ENCODE measurements around the gene BCL7C. TPM values are rescaled to one million over a fixed set of nuclear protein-coding genes. Genes with fewer than 3 reads are reported as not detected.
A peak's percentile ranks its signal among the peaks of the same experiment; 100 is the strongest.
"Not testable (repeated sequence)": the region's sequence is repeated elsewhere in the genome, so short reads cannot be mapped to it uniquely, and the experiment has no call there.

The BCL7C gene
- polyA plus RNA-seq (ENCODE audit: insufficient read length) = 32.7 TPM

DNA sequence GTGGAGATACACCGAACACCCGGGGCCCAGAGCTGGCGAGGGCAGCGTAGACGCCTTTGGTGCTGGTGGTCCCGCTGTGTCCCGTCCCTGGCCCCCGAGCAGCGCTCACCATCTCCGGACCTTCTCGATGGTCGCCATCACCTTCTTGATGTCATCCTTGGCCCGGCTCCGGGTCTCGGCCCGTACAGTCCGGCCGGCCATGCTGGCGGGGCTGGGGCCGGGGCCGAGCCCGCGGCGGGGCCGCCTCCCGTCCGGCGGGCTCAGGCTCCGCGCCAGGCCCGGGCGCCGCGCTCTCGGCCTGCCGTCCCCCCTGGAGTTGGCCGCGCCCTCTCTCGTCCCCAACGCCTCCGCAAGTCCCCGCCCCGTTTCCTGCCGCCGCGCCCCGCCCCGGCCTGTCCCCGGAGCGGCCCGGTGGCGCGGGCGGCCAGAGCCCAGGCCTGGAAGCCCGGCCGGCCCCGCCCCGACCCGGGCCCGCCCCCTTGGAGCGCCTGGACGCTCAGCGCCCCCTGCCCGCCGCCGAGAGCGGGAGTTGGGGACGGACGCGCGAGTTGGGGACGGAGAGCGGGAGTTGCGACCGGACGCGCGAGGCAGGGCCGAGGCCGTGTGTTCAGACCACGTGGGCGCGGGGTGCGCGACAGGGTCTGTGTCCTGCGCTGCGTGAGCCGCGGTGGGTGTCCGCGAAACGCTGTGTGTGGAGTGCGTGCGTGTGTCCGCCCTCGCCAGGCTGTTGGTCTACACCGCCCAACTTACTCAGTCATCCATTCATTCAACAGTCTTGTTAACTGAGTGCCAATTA is at the start of gene BCL7C:
Gene BCL7C, minus strand, starts transcription at position 334 of the 796 bp plus-strand sequence. Its CDS starts 133 bp downstream, at position 201.
- peak; percentile 89 for DNase-seq

DNA sequence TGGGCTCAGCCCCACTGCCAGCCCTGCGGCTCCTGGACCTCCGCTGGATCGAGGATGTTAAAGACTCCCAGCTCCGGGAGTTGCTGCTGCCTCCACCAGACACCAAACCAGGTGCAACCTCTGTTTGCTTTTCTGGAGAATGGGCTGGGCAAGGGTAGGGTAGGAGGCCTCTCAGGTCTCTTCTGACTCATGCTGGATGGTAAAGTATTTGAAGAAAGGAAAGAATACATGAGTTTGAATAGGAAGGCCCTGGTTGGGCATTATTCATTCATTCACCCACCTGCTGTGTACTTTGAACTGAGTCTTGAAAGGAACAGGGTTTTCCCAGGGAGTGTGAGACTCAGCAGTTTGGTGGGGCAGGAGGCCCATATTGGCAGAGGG is 48.5 kb upstream of the BCL7C start:
- DNase-seq = no peak

DNA sequence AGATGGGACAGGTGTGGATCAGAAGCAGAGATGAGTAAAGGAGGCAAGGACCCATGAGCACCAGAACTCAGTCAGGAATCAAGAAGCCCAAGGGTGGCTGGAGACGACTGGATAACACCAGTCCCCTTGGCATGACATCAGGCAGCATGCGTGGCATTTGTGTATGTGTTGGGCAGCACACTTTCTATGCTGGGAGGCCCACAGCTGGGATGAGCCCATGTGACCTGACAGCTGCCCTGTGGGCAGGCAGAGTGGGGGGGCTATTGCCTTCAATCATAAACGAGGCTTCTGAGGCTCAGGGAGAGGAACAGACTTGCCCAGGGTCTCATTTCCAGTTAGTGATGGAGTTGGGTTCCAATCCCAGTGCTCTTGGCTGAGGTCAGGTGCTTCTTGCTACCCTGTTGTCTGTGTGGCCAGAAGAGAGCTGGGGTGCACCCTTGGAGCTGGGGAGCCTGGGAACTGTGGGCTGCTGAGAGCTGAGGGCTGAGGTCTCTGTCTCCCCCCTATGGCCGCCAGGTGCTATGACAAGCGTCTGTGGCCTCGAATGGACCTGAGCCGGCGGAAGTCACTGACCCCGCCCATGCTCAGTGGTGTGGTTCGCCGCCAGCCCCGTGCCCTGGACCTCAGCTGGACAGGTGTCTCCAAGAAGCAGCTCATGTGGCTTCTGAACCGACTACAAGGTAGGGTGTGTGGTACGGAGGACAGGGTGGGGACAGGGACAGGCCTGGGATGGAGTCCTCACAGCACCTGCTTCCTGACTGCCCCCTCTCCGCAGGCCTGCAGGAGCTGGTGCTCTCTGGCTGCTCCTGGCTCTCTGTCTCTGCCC is 47.9 kb upstream of the BCL7C start:
- DNase-seq = no peak

DNA sequence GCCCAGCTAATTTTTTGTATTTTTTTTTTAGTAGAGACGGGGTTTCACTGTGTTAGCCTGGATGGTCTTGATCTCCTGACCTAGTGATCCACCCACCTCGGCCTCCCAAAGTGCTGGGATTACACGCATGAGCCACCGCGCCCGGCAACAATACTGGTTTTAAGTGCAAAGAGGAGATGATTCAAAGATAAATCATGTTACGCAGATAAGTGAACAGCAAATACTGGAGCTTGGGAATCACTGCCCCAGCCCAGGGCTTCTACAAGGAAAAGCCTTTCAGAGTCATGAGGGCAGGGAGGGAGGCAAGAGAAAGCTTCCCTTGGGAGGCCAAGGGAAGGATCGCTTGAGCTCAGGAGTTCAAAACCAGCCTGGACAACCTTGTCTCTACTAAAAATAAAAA is 45.7 kb upstream of the BCL7C start:
- DNase-seq = not testable (repeated sequence)

DNA sequence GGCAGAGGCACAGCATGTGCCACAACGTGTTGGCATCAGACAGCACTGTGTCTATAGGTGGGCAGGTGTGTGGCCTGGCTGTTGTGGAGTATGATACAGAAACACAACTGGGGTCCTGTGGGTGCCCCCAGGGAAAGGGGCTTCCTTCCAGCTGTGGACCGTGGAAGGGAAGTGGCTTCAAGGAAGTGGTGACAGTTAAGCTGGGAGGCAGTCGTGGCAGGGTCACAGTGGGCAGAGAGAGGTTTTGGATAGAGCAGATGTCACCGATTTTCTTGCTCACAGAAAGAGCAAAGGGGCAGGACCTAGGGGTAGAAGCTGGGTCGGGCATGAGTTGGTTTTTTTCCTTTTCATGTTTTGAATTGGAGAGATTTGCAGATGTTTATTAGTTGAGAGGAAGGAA is 43.8 kb upstream of the BCL7C start:
- no peak for DNase-seq

DNA sequence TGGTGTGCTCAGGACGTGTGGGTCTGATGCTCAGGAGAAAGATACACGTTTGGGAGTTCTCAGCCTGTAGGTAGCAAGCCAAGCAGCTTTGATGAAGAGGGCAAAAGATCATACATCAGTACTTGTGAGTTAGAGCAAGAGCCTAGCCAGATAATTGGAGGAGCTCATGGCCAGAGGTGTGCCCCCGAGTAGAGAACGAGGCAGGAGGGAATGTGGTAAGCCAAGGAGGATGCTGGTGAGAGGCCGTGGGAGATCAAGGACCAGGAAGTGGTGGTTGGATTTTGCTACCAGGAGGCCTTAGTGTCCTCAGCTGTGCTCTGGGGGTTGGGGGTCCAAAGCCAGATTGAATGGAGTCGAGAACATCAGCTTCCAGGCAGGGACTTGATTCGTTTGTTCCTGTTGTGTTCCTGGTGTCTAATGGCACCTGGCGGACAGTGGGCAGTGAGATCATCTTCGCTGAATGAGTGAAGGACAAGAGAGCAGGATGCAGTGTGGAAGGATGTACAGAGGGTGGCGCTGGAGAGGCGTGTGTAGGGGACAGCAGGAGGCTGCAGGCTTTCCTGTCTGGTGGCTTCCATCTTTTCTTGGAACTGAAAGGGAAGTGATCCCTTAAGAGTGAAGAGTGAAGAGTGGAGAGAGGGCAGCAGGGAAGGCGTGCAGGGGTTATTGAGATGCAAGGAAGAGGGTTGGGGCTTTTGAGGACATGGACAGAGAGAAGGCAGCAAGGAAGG is 41.1 kb upstream of the BCL7C start:
- DNase-seq = no peak

DNA sequence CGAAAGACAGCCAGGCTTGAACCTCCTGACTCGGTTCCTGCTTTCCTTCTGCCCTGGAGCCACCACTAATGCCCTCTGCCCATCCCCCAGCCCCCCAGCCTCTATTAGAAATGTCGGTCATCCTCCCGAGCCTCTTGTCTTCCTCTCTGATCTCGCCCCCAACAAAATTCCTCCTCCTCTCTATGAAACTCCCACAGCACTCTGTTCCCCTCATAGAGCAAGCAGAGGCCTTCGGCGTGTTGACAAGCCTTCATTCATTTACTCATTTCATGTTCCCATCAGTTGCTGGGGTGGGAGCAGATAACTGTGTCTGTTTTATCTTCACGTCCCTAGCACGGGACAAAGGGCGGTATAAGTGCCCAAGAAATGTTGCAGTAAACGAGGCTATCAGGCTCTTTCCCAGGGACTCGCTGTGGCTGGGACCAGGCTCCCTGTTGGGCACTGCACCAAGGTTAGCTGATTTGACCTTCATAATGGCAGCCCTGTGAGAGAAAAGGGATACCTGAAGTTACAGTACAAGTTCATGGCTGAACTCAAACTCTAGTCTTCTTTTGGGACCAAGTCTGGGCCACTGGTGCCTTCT is 37.3 kb upstream of the BCL7C start:
- no peak for DNase-seq

DNA sequence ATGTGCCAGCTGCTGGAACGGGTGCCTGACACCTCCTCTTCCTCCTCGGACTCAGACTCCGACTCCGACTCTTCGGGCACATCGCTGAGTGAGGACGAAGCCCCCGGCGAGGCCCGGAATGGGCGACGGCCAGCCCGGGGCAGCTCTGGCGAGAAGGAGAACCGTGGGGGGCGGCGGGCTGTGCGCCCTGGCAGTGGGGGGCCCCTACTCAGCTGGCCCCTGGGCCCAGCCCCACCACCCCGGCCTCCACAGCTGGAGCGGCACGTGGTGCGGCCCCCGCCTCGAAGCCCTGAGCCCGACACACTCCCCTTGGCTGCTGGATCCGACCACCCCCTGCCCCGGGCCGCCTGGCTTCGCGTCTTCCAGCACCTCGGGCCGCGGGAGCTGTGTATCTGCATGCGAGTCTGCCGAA is 36.3 kb upstream of the BCL7C start:
- DNase-seq = no peak

DNA sequence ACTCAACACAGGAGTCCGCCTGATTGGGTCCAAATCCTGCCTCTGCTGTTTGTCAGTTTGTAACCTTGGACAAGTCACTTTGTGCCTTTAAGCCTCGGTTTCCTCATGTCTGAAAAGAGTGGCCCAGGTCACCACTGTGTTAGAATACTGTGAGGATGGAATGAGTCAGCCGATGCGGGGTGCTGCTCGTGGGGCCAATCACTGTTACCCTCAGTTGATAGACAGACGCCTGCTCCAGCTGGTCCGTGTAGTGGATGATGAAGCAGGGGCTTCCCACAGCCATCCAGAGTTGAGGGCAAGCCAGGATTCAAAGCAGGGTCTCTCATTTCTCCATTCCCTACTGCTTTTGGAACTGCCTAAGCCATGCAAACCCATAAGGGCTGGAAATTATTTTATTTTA is 35.3 kb upstream of the BCL7C start:
- DNase-seq = no peak

DNA sequence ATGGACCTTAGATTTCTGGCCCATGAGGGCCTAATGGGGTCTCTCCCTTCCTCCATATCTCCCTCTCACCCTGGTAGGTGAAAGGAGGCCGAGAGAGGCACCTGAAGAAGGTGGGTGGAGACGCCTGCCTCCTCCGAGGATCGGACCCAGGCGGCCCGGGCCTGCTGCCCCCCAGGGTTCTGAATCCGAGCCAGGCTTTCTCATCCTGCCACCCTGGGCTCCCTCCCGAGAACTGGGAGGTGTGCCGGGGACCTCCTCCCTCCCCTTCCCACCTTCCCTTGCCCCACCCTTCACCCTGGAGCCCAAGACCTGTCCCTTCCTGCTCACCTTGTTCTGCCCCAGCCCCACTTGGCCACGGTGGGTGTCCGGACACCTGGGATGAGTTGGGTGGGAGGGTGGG is 34.5 kb upstream of the BCL7C start:
- no peak for DNase-seq

DNA sequence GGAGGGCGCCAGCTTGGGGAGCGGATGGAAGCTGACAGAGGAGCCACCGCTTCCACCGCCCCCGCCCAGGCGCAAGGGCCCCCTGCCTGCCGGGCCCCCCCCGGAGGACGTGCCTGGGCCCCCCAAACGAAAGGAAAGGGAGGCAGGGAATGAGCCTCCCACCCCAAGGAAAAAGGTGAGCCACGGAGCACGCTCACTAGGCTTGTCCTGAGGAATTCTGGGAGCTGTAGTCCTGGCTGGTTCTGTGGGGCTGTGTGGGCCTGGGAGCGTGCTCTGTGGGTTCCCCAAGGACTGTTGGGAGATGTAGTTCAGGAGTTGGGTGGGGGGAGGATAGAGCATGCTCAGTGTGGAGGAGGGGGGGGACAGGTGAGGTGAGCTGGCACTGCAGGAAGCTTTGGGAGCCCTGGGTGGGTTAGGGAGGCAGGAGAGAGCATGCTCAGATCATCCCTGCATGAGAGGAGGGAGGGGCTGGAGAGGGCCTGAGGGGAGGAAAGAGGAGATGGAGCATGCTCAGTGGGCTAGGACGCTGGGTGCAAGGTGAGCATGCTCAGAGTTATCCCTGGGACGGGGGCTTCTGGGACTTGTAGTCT is 34.0 kb upstream of the BCL7C start:
- DNase-seq = peak; percentile 77

DNA sequence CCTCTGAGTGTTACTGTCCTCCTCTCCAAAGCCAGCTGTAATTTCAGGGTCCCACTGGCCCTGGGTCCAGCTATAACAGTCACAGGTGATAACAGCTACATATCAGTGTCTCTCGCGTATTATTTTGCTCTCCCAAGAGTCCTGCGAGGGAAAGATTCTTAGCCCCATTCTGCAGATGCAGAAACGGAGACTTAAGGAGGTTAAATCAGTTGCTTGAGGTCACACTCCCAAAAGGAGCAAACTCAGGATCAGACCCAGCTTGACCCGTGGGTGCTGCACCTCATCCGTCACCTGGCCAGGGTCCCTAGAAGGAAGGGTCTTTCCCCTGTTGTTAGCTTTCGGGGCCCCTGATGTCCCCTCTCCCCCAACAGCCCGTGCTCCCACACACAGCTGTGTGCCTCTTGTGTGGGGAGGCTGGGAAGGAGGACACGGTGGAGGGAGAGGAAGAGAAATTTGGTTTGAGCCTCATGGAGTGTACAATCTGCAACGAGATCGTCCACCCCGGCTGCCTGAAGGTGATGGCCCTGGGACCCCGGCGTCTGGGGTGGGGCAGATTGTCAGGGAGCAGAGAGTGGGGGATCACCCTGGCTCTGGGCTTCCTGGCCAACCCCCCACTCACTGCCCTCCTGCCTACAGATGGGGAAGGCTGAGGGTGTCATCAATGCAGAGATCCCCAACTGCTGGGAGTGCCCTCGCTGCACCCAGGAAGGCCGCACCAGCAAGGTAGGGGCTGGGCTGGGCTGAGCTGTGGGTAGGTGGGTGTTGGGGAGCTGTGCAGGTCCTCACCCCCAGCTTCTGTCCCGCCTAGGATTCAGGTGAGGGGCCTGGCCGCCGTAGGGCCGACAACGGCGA is 33.3 kb upstream of the BCL7C start:
- no peak for DNase-seq

DNA sequence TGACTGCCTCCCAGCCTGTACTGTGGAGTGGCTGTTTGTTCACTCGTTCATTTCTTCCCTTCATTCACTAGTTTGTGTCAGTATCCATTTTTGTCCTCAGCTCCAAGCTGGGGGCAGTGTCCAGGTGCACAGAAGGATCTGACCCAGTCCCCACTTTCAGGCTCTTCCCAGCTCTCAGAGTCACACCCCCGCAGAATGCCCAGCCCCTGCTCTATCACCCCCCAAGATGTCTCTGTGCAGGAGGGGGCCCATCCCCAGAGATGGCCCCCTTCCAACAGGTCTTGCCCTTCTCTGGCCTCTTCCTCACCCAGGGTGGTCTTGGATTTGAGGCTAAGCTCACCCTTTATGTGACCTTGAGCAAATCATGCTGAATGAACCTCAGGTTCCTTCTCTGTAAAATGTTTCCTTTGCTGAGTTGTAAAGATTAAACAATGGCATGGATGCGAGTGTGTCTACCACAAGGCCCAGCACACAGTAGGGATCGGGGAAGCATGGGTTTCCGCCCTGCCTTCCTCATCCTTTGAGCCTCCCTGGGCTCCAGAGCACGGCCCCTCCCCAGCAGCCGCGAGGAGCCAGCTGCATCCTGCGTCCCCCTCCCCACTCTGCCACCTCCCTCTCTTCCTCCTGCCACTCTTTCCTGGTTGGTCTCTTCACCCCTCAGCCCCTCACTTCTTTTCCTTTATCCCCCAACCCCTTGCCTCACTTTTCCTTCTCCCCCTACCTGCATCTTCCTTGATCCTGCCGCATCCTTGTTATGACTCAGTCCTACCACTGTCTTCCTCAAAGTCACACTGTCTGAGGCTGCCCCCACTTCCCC is 32.3 kb upstream of the BCL7C start:
- no peak for DNase-seq

DNA sequence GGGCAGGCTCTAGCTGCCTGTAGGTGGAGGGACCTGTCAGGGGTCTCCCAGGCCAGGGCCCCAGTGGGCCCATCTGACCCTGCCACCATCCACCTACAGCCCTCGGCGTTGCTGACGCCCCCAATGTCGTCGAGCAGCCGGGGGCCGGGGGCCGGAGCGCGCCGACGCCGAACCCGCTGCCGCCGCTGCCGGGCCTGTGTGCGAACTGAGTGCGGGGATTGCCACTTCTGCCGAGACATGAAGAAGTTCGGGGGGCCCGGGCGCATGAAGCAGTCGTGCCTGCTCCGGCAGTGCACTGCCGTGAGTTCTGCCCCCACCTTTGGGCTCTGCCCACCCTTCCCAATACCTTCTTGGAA is 31.7 kb upstream of the BCL7C start:
- DNase-seq = no peak

DNA sequence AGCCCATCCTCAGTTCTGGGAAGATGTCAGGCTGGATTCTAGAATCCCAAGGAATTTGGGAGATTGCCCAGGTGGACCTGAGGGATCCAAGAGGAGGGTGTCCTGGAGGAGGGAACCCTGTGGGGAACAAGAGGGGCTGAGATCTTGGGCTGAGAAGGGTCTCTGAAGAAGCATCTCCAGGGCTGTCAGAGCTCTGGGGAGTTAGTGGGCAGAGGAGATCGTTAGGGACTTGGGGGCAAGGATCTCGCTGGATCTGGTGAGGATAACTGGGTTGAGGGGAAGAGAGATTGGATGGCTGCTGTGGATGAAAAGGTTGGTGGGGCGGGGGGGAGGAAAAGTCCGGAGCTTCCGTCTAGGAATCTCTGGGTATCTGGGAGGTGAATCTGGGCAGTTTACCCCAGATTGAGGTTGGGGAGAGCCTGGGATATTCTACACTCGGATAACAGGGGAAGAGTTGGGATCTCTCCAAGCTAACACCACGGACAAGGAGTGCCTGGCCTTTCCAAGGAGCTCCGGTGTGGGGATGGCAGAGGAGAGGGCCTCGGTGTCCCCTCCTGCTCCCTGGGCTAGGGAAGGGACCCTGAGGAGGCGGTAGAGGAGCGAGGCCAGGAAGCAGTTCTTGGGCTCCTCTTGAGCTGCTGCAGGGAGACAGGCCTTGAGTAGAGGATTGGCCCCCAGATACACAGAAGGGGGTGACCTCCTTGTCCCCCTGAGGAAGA is 31.2 kb upstream of the BCL7C start:
- no peak for DNase-seq

DNA sequence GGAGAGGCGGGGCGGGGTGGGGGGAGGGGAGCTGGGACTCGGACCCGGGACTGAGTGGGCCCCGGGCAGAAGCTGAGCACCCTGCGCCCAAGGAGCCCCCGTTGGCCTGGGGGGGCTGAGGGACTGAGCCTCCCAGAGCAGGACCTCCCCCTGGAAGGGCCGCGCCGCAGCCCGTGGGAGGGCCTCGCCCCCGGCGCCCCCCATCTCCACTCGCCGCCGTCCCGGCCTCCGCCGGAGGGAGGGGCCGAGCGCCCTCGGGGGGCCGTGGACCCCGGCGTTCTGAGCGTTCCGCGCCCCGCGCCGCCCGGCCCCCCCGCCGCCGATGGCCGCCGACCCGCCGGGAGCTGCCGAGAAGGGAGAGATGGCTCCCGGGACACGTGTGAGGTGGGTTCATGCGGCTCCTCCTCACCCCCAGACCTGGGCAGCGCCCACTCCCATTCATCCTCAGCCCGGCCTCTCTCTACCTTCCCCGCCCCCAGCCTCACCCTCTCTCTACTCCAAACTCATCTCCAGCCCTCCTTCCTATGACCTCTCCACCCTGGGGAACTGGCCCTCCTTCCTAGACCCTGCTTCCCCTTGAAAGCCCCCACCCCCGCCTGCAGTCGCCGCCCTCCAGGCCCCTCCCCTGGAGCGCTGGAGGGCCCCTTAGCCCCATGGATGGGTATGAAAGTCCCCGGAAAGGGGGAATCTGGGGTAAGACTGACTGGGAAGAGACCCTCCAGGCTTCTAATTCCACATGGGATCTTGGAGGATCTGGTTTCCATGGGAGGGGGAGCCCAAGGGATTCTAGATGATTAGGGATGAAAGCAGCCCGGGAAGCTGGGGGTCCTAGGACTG is 30.4 kb upstream of the BCL7C start:
- DNase-seq = no peak

DNA sequence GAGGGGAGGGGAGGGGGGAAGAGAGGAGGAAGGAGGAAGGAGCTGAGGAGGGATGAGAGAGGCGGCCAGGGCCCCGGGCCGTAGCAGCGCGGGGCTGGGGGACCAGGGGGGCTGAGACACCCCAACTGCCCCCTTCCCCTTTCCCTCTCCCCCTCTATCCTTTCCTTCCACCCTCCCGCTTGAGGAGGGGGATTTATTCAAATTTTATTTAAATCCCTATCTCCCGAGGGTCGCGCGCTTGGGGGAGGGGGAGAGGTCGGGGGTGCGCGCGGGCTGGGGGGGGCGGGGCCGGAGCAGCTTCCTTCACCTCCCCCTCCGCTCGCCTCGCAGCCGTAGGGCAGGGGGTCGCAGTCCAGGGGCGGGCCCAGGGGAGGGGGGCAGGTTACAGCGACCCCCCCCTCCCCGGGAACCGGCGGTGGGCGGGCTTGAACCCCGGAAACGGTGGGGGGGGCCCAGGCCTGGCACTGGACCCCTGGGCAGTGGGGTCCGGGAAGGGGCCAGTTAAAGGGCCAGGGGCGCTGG is 29.7 kb upstream of the BCL7C start, which contains the start of gene FBXL19:
Gene FBXL19, plus strand, starts transcription at position 19 of the 522 bp plus-strand sequence. CDS start 2,183 bp downstream, outside the sequence.
- DNase-seq = no peak

DNA sequence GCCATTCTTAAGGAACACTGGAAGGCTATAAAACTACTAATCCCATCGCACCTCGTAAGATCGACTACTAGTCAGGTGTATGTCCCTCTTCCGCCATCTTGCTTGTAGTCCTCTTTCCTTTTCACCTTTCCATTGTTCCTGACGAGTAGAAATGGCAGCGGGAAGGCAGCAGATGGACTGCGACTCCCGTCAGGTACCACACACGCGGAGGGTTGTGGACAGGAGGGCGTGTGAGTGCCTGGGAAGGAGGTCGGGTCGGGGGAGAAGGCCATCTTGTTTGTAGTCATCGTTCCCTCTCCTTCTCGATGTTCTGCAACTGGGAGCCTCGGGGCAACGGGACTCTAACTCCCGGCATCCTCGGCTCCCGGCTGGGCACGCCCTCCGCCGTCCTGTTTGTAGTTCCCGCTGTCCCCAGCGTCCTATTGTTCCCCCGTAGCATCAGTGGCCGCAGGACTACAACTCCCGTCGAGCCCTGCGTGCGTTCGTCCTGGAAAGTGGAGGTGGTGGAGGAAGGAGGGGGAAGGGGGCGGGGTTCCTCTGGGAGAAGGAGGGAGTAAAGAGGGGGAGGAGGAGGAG is 29.2 kb upstream of the BCL7C start:
- peak; percentile 100 for DNase-seq
